Subcutaneous adipose tissue (tissue), 4 donors: Measurements from ENCODE around the gene IDH3A. TPM values are rescaled to one million over a fixed set of nuclear protein-coding genes. Genes with fewer than 3 reads are reported as not detected.

Source experiments
- total RNA-seq, 4 donors: library from RNA; depleted of rRNA; stranded (reverse); fragments of >200 nt; gene quantifications; one replicate each; pipeline ENCODE4 v1.1.0, GENCODE V29; 2016
- TF ChIP-seq, protein P1 (sequence below): fragments of 450-650 bp; IDR thresholded peaks from one replicate; pipeline ENCODE4 v1.5.1; 2016; ENCODE audit warnings: low read depth, mild to moderate bottlenecking, control low read depth, antibody characterized with exemption, moderate library complexity

IDH3A gene
- total RNA-seq, 4 donors from 2014 or later, result 51.5 to 96.8 (median 61.1) TPM

DNA sequence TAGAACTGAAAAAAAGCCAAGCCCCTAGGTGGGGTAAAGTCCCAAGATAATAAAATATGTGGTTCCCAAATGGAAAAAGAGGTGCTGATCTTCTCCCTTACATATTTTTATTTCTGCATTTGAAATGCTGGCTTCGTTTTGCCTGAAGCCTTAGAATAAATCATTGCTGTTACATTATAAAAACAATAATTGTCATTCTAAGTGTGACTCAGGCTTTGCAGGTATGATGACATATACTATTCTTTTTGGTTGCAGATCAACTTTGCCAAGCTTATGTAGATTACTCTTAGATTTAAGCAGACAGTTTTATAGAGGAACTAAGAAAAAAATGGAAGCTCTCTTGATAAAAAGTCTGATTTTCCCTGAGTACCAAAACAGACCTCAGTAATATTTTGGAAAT, 7.5 kb downstream of the IDH3A start:
- TF ChIP-seq, protein P1, sequence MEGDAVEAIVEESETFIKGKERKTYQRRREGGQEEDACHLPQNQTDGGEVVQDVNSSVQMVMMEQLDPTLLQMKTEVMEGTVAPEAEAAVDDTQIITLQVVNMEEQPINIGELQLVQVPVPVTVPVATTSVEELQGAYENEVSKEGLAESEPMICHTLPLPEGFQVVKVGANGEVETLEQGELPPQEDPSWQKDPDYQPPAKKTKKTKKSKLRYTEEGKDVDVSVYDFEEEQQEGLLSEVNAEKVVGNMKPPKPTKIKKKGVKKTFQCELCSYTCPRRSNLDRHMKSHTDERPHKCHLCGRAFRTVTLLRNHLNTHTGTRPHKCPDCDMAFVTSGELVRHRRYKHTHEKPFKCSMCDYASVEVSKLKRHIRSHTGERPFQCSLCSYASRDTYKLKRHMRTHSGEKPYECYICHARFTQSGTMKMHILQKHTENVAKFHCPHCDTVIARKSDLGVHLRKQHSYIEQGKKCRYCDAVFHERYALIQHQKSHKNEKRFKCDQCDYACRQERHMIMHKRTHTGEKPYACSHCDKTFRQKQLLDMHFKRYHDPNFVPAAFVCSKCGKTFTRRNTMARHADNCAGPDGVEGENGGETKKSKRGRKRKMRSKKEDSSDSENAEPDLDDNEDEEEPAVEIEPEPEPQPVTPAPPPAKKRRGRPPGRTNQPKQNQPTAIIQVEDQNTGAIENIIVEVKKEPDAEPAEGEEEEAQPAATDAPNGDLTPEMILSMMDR, result no peak

DNA sequence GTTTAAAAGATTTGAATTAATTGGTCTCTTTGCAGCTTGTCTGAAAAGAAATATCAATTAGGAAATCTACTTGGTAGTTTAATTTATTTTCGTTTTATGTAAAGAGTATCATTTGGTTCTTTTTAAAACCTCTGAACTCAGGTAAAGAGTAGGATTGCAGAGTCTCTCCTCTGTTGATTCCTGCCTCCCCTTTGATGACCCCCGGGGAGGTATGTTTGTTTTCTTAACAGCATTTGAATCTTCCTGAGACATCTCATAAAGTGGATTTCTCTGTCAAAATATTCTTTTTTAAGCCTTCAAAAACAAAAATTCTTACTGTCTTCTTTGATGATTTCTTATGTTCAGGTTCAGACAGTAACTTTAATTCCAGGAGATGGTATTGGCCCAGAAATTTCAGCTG, 8.0 kb downstream of the IDH3A start:
- TF ChIP-seq, protein P1, result no peak

DNA sequence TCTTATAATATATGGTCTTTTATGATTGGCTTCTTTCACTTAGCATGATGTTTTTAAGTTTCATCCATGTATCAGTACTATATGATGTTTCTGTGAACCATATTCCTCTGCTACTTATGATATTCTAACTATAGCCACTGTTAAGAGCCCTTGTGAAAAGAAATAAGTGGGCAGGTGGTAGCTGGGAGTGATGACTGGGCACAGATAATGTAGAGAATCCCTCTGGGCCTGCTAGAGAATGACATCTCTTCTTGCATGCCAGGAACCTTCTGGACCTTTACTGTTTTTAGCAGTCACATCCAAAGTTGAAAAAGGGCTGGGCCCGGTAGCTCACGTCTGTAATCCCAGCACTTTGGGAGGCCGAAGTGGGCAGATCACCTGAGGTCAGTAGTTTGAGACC, 10.2 kb downstream of the IDH3A start:
- TF ChIP-seq, protein P1, result no peak

DNA sequence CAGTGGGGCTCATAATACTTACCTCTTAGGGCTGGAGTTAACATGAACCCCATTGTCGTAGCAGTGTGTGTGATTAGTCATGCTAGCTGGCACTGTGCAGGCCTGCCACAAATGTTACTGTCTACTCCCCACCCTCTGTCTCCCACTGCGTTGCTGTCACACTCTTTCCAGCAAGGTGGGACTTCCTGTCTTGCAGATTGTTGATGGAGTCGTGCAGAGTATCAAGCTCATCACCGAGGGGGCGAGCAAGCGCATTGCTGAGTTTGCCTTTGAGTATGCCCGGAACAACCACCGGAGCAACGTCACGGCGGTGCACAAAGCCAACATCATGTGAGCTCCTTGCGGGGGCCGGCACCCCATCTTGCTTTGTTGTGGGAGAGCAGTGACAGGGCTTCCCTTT, 12.9 kb downstream of the IDH3A start:
- TF ChIP-seq, protein P1, result no peak

DNA sequence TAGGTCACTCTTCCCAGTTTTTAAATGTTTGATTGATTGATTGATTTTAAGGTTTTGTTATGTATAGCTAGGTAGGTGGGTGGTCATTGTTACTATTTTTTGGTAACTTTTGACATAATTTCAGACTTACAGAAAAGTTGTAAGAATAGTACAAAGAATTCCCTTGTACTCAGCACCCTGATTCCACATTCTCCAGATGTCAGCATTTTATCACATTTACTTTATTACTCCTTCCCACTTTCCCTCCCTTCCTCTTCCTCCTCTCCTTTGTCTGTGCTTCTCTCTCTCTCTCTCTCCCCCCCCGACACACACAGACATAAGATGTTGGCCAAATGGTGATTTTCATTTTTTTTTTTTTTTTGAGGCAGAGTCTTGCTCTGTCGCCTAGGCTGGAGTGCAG, 14.8 kb downstream of the IDH3A start:
- TF ChIP-seq, protein P1, result no peak

DNA sequence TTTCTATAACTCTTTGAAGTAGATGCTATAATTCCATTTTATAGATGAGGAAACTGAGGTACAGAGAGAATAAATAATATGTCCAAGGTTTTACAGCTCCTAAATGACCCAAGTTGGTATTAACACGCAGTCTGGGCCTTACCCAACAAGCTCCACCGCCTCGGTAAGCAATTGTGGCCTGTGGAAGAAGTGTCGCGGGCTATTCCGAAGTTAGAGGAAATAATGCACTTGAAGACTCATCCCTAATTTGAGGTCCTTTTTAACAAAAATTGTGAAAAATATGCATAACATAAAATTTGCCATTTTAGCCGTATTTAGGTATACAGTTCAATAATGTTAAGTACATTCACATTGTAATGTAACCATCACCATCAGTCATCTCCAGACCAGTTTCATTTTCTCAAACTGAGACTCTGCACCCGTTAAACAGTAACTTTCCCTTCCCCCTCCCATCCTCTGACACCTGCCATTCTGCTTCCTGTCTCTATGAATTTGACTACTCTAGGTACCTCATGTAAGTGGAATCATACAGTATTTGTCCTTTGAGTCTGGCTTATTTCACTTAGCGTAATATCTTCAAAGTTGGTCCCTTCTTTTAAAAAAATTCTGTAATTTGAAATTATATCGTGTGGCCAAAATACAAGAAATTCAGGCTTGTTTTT, 18.2 kb downstream of the IDH3A start:
- TF ChIP-seq, protein P1, result no peak

DNA sequence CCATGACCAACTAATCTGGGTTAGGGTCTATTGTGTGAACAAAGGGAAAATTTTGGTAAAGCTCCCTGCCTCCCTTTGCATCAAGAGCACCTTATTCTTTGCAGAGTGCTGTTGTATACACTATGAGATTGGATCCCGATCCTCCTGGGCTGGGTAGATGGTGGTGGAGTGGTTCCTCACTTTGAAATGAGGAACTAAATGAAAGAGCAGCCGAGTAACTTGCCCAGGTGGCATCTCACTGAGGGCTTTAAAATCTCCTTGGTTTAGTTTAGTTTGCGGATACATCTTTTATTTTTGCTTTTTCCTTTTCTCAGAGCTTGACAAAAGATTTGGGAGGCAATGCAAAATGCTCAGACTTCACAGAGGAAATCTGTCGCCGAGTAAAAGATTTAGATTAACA, 19.4 kb downstream of the IDH3A start:
- TF ChIP-seq, protein P1, result no peak
